CD14-positive monocyte (primary cell): ENCODE results near the gene PMCH. TPM values are rescaled to one million over a fixed set of nuclear protein-coding genes. Genes with fewer than 3 reads are reported as not detected.
"Not testable (repeated sequence)": the region's sequence is repeated elsewhere in the genome, so short reads cannot be mapped to it uniquely, and the experiment has no call there.

Source experiments
- DNase-seq, 3 donors: peaks; one replicate each; pipeline ENCODE4 v3.0.0-alpha.2; 2011 to 2022
- H2AFZ ChIP-seq: 2 replicates; pipeline ENCODE4 v1.6.0; 2012; ENCODE audit warnings: mild to moderate bottlenecking, low read depth, low read length, inconsistent platforms; ENCODE audit not compliant: insufficient read depth, poor library complexity, severe bottlenecking
- H3K27ac ChIP-seq, 2 donors: 1 replicate in 1 of 2; 2 replicates in 1 of 2; pipeline ENCODE4 v1.5.1; 2012 to 2013; ENCODE audit warnings: low read length in 2 of 2, control low read depth in 1 of 2, inconsistent platforms in 1 of 2, low read depth in 1 of 2, mild to moderate bottlenecking in 1 of 2
- H3K27me3 ChIP-seq, 2 donors: one replicate each; pipeline versions ENCODE4 v1.6.0 to v1.6.1; 2011 to 2013; ENCODE audit warnings: low read length in 2 of 2; ENCODE audit not compliant: control insufficient read depth in 2 of 2, insufficient read depth in 2 of 2
- H3K36me3 ChIP-seq, 2 donors: replicated peaks in 1 of 2; 1 replicate in 1 of 2; 2 replicates in 1 of 2; pipeline versions ENCODE4 v1.5.1 to v1.6.1; 2012 to 2013; ENCODE audit warnings: low read length in 2 of 2, control low read depth in 1 of 2, inconsistent platforms in 1 of 2, mild to moderate bottlenecking in 1 of 2; ENCODE audit not compliant: insufficient read depth in 2 of 2, control insufficient read depth in 1 of 2
- H3K4me1 ChIP-seq, 2 donors: 1 replicate in 1 of 2; 2 replicates in 1 of 2; pipeline versions ENCODE4 v1.5.1 to v1.6.1; 2012 to 2013; ENCODE audit warnings: low read length in 2 of 2, control low read depth in 1 of 2, inconsistent platforms in 1 of 2, mild to moderate bottlenecking in 1 of 2, moderate library complexity in 1 of 2; ENCODE audit not compliant: insufficient read depth in 2 of 2, control insufficient read depth in 1 of 2
- H3K4me2 ChIP-seq: replicated peaks from 2 replicates; pipeline ENCODE3; 2012; ENCODE audit warnings: low read length, moderate library complexity, mild to moderate bottlenecking; ENCODE audit not compliant: poor library complexity, severe bottlenecking; ENCODE audit errors: extremely low read depth
- H3K4me3 ChIP-seq, 3 experiments: fragments of 200-600 bp in 1 of 3; sonication (generic) in 1 of 3; replicated peaks in 1 of 3; 1 replicate in 2 of 3; 2 replicates in 1 of 3; pipeline ENCODE4 v1.5.1; 2011 to 2013; ENCODE audit warnings: low read length in 3 of 3, mild to moderate bottlenecking in 3 of 3, control low read depth in 2 of 3, low read depth in 2 of 3, inconsistent platforms in 1 of 3, moderate library complexity in 1 of 3
- H3K79me2 ChIP-seq: 2 replicates; pipeline ENCODE4 v1.6.0; 2012; ENCODE audit warnings: mild to moderate bottlenecking, control low read depth, inconsistent platforms, low read length, moderate library complexity; ENCODE audit not compliant: insufficient read depth
- H3K9ac ChIP-seq: 2 replicates; pipeline ENCODE4 v1.6.0; 2017; ENCODE audit warnings: low read length, mild to moderate bottlenecking; ENCODE audit not compliant: insufficient read depth, poor library complexity, severe bottlenecking
- H3K9me3 ChIP-seq, 2 donors: replicated peaks in 1 of 2; 1 replicate in 1 of 2; 2 replicates in 1 of 2; pipeline versions ENCODE4 v1.5.1 to v1.6.1; 2012 to 2013; ENCODE audit warnings: low read length in 2 of 2, control low read depth in 1 of 2; ENCODE audit not compliant: control insufficient read depth in 1 of 2, insufficient read depth in 1 of 2
- H4K20me1 ChIP-seq: 2 replicates; pipeline ENCODE4 v1.6.0; 2012; ENCODE audit warnings: mild to moderate bottlenecking, low read length, control low read depth, moderate library complexity; ENCODE audit not compliant: insufficient read depth
- H3K27ac Mint-ChIP-seq, 7 donors: one replicate each; pipeline ENCODE4 v1.8.0; 2020; ENCODE audit warnings: mild to moderate bottlenecking in 7 of 7, mixed read lengths in 7 of 7, moderate library complexity in 6 of 7, inconsistent platforms in 2 of 7
- H3K27me3 Mint-ChIP-seq, 3 donors: one replicate each; pipeline ENCODE4 v1.8.0; 2021 to 2022; ENCODE audit warnings: low read depth in 3 of 3, mild to moderate bottlenecking in 3 of 3, mixed read lengths in 3 of 3, moderate library complexity in 3 of 3, inconsistent platforms in 1 of 3
- H3K36me3 Mint-ChIP-seq, 2 donors: one replicate each; pipeline ENCODE4 v1.8.0; 2020; ENCODE audit warnings: mixed read lengths in 2 of 2, inconsistent platforms in 1 of 2, mild to moderate bottlenecking in 1 of 2
- H3K4me1 Mint-ChIP-seq: one replicate; pipeline ENCODE4 v1.8.0; 2020; ENCODE audit warnings: mild to moderate bottlenecking, mixed read lengths
- H3K4me3 Mint-ChIP-seq, 2 donors: one replicate each; pipeline ENCODE4 v1.8.0; 2020; ENCODE audit warnings: mild to moderate bottlenecking in 2 of 2, mixed read lengths in 2 of 2, moderate library complexity in 1 of 2
- H3K9me3 Mint-ChIP-seq, 7 donors: one replicate each; pipeline ENCODE4 v1.8.0; 2020 to 2022; ENCODE audit warnings: mixed read lengths in 7 of 7, mild to moderate bottlenecking in 6 of 7, moderate library complexity in 6 of 7, inconsistent platforms in 2 of 7
- WGBS: methylation state at CpG from one replicate; pipeline ENCODE4 v1.1.5; 2013; ENCODE audit warnings: missing lambda C conversion rate; ENCODE audit not compliant: insufficient coverage; 5-methylcytosine and 5-hydroxymethylcytosine counted together
- intact Hi-C, 2 donors: fragments of 100-400 bp; cut with micrococcal nuclease; formaldehyde crosslinking; loops; one replicate each; pipeline versions ENCODE4 v1.15.0 to v1.15.1; 2023
- polyA plus RNA-seq, 3 donors: library from polyadenylated mRNA; depleted of rRNA in 1 of 3; unstranded in 2 of 3; stranded (reverse) in 1 of 3; fragments of 300-500 nt in 2 of 3; fragments of >200 nt in 1 of 3; fragmentation: Illumina TruSeq in 2 of 3; gene quantifications; 1 replicate in 2 of 3; 2 replicates in 1 of 3; pipeline ENCODE4 v1.2.3, GENCODE V29; 2012 to 2021
- small RNA-seq: library from RNA; depleted of rRNA; stranded (forward); fragments of <200 nt; gene quantifications from one replicate; pipeline ENCODE3, GENCODE V24; 2012; ENCODE audit warnings: low read depth; ENCODE audit not compliant: insufficient read length

Gene PMCH
- polyA plus RNA-seq, 3 donors: not detected

DNA sequence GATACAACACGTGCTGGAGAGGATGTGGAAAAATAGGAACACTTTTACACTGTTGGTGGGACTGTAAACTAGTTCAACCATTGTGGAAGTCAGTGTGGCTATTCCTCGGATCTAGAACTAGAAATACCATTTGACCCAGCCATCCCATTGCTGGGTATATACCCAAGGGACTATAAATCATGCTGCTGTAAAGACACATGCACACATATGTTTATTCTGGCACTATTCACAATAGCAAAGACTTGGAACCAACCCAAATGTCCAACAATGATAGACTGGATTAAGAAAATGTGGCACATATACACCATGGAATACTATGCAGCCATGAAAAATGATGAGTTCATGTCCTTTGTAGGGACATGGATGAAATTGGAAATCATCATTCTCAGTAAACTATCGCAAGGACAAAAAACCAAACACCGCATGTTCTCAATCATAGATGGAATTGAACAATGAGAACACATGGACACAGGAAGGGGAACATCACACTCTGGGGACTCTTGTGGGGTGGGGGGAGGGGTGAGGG lies 50.5 kb downstream of the PMCH start:
- H3K79me2 ChIP-seq, H3K4me2 ChIP-seq, H4K20me1 ChIP-seq, H3K9me3 ChIP-seq, H3K4me1 ChIP-seq, DNase-seq, H3K27me3 Mint-ChIP-seq, H3K4me3 ChIP-seq, H3K27ac ChIP-seq, H3K9ac ChIP-seq, H3K27ac Mint-ChIP-seq, intact Hi-C loops, H3K9me3 Mint-ChIP-seq, H3K4me1 Mint-ChIP-seq, H3K4me3 Mint-ChIP-seq, H3K27me3 ChIP-seq, H2AFZ ChIP-seq: not testable (repeated sequence)
- H3K36me3 ChIP-seq: peaks cover 6 to 38% of the 10 kb centered on the region in 2 donors
- H3K36me3 Mint-ChIP-seq: peaks cover 31 to 44% of the 10 kb centered on the region in 2 donors
- 100% methylated on average over 2 of the region's 4 CpGs for WGBS

Small RNA genes lying within 50 kb of the gene (small RNA-seq; reads per million reads assigned to genes)
- gene RN7SL793P: not detected

Other genes starting within 250 kb of the PMCH start
- gene WASHC3, start 135.8 kb downstream of the PMCH start, polyA plus RNA-seq: 10 to 100 TPM; 26.0 to 75.8 (median 66.2) TPM
- gene NUP37, start 77.7 kb downstream of the PMCH start, polyA plus RNA-seq: 10 to 100 TPM; 11.1 to 23.0 (median 20.9) TPM
- gene PARPBP, start 77.7 kb downstream of the PMCH start, polyA plus RNA-seq: 1 to 10 TPM in 2 of 3 donors, under 1 TPM in 1; 0.68 to 1.8 (median 1.6) TPM